Measurements from ENCODE around the gene ZNF562. TPM values are rescaled to one million over a fixed set of nuclear protein-coding genes. Genes with fewer than 3 reads are reported as not detected.

ZNF562 gene
- total and polyA plus RNA-seq, 10 of the 15 experiments (the other 5 are each of a cell fraction or from before 2014, with no cell fraction given), result 5.2 to 21.1 (median 10.7) TPM

DNA sequence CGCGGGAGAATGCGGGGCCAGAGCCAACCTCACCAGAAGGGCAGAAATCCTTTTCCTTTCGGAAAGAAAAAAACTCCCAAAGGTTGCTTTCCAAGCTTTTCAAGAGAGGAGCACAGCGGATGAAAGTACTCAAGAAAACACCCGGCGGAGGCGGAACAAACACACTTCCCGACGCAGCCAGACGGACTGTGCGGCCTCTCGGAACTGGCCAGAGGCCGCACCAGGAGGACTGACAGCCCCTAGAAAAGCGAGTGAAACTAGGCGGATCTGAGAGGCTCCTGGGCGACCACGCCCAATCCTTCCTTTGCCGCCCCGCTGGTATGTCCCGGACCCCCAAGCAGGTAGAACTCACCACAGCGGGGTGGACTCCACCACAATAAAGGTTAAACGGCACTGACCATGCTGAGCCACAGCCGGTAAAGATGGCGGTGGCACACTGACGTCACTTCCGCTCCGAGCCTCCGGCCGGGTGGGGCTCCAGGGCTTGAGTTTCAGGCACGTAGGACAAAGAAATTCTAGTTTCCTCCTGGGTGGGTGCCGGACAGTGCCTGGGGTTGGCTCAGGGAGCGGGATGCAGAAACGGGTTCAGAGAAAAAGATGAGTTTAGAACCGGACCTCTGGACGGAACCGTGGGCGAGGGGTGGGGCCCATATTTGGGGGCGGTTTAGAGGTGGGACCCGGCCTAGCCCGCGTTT is at the start of gene ZNF562 (continued):
- TF ChIP-seq, protein P1, sequence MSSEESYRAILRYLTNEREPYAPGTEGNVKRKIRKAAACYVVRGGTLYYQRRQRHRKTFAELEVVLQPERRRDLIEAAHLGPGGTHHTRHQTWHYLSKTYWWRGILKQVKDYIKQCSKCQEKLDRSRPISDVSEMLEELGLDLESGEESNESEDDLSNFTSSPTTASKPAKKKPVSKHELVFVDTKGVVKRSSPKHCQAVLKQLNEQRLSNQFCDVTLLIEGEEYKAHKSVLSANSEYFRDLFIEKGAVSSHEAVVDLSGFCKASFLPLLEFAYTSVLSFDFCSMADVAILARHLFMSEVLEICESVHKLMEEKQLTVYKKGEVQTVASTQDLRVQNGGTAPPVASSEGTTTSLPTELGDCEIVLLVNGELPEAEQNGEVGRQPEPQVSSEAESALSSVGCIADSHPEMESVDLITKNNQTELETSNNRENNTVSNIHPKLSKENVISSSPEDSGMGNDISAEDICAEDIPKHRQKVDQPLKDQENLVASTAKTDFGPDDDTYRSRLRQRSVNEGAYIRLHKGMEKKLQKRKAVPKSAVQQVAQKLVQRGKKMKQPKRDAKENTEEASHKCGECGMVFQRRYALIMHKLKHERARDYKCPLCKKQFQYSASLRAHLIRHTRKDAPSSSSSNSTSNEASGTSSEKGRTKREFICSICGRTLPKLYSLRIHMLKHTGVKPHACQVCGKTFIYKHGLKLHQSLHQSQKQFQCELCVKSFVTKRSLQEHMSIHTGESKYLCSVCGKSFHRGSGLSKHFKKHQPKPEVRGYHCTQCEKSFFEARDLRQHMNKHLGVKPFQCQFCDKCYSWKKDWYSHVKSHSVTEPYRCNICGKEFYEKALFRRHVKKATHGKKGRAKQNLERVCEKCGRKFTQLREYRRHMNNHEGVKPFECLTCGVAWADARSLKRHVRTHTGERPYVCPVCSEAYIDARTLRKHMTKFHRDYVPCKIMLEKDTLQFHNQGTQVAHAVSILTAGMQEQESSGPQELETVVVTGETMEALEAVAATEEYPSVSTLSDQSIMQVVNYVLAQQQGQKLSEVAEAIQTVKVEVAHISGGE (CRISPR knock-in tag; IDR thresholded peaks at IDR 0.05), result peak; percentile 75
- no peak for TF ChIP-seq CHD1 (IDR thresholded peaks at IDR 0.05; ENCODE audit: low read depth, low read length)
- peak; percentile 53; the same call in 1 of the 2 replicates for TF ChIP-seq LARP7 (IDR thresholded peaks at IDR 0.05)
- TF ChIP-seq CBFB (IDR thresholded peaks at IDR 0.05; ENCODE audit: low read depth), result peak; percentile 73; the same call in 1 of the 2 replicates
- TF ChIP-seq, protein P2, sequence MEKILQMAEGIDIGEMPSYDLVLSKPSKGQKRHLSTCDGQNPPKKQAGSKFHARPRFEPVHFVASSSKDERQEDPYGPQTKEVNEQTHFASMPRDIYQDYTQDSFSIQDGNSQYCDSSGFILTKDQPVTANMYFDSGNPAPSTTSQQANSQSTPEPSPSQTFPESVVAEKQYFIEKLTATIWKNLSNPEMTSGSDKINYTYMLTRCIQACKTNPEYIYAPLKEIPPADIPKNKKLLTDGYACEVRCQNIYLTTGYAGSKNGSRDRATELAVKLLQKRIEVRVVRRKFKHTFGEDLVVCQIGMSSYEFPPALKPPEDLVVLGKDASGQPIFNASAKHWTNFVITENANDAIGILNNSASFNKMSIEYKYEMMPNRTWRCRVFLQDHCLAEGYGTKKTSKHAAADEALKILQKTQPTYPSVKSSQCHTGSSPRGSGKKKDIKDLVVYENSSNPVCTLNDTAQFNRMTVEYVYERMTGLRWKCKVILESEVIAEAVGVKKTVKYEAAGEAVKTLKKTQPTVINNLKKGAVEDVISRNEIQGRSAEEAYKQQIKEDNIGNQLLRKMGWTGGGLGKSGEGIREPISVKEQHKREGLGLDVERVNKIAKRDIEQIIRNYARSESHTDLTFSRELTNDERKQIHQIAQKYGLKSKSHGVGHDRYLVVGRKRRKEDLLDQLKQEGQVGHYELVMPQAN (conservative IDR thresholded peaks at IDR 0.05), result peak; percentile 68
- TF ChIP-seq ZNF24 (IDR thresholded peaks at IDR 0.05), result no peak
- peak; percentile 97 for TF ChIP-seq CREM (IDR thresholded peaks at IDR 0.05; ENCODE audit: low read depth)
- no peak for TF ChIP-seq MEF2B (IDR thresholded peaks at IDR 0.05; ENCODE audit: partially characterized antibody, poor library complexity, severe bottlenecking)
- peak; percentile 68 for TF ChIP-seq GATAD2B (conservative IDR thresholded peaks at IDR 0.05; ENCODE audit: low read depth)
- no peak for TF ChIP-seq SP1 (IDR thresholded peaks at IDR 0.05; ENCODE audit: low read depth, low read length)
- TF ChIP-seq PAX8 (IDR thresholded peaks at IDR 0.05), result no peak
- TF ChIP-seq FOXM1 (IDR thresholded peaks at IDR 0.05; ENCODE audit: low read depth, low read length), result no peak
- TF ChIP-seq WRNIP1 (IDR thresholded peaks at IDR 0.05; ENCODE audit: borderline replicate concordance, low read depth, low read length), result no peak
- peak; percentile 81 for TF ChIP-seq POLR2A (IDR thresholded peaks at IDR 0.05; ENCODE audit: low read depth, low read length)
- TF ChIP-seq ZNF274 (IDR thresholded peaks at IDR 0.05; ENCODE audit: insufficient read depth, insufficient read length), result no peak
- TF ChIP-seq HDGF (IDR thresholded peaks at IDR 0.05), result no peak
- no peak for TF ChIP-seq SREBF2 (IDR thresholded peaks at IDR 0.05; ENCODE audit: low read length)
- TF ChIP-seq, protein P3, sequence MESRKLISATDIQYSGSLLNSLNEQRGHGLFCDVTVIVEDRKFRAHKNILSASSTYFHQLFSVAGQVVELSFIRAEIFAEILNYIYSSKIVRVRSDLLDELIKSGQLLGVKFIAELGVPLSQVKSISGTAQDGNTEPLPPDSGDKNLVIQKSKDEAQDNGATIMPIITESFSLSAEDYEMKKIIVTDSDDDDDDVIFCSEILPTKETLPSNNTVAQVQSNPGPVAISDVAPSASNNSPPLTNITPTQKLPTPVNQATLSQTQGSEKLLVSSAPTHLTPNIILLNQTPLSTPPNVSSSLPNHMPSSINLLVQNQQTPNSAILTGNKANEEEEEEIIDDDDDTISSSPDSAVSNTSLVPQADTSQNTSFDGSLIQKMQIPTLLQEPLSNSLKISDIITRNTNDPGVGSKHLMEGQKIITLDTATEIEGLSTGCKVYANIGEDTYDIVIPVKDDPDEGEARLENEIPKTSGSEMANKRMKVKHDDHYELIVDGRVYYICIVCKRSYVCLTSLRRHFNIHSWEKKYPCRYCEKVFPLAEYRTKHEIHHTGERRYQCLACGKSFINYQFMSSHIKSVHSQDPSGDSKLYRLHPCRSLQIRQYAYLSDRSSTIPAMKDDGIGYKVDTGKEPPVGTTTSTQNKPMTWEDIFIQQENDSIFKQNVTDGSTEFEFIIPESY (IDR thresholded peaks at IDR 0.05), result no peak
- TF ChIP-seq SMARCA5 (IDR thresholded peaks at IDR 0.05), result no peak
- TF ChIP-seq, protein P4, sequence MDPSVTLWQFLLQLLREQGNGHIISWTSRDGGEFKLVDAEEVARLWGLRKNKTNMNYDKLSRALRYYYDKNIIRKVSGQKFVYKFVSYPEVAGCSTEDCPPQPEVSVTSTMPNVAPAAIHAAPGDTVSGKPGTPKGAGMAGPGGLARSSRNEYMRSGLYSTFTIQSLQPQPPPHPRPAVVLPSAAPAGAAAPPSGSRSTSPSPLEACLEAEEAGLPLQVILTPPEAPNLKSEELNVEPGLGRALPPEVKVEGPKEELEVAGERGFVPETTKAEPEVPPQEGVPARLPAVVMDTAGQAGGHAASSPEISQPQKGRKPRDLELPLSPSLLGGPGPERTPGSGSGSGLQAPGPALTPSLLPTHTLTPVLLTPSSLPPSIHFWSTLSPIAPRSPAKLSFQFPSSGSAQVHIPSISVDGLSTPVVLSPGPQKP (IDR thresholded peaks at IDR 0.05; ENCODE audit: low read depth, low read length), result peak; percentile 85
- peak; percentile 39; the same call in 1 of the 2 replicates for TF ChIP-seq IKZF1 (conservative IDR thresholded peaks at IDR 0.05)
- TF ChIP-seq CBX3 (IDR thresholded peaks at IDR 0.05; ENCODE audit: borderline replicate concordance, low read depth), result no peak
- TF ChIP-seq, protein P5, sequence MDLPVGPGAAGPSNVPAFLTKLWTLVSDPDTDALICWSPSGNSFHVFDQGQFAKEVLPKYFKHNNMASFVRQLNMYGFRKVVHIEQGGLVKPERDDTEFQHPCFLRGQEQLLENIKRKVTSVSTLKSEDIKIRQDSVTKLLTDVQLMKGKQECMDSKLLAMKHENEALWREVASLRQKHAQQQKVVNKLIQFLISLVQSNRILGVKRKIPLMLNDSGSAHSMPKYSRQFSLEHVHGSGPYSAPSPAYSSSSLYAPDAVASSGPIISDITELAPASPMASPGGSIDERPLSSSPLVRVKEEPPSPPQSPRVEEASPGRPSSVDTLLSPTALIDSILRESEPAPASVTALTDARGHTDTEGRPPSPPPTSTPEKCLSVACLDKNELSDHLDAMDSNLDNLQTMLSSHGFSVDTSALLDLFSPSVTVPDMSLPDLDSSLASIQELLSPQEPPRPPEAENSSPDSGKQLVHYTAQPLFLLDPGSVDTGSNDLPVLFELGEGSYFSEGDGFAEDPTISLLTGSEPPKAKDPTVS (IDR thresholded peaks at IDR 0.05; ENCODE audit: low read depth, low read length), result no peak
